HEK293T (cell line): Measurements from ENCODE around the gene ATG14.

ENCODE experiments used
- CTCF ChIA-PET: fragments of 350-600 bp; formaldehyde crosslinking; extraction: SDS; loops from one replicate; lab custom pipeline; 2021; ENCODE audit warnings: antibody characterized with exemption, inconsistent platforms; lab: Yijun Ruan, JAX
- POLR2A ChIA-PET: fragments of 350-600 bp; formaldehyde crosslinking; extraction: SDS; loops from one replicate; lab custom pipeline; 2020; ENCODE audit warnings: antibody characterized with exemption, inconsistent platforms; lab: Yijun Ruan, JAX
- DNase-seq: peaks from one replicate; pipeline ENCODE4 v3.0.0; 2012; ENCODE audit warnings: mixed read lengths; ENCODE audit errors: extremely low spot score
- ARNT ChIP-seq: fragments of 450-650 bp; IDR thresholded peaks from 2 replicates; pipeline ENCODE4 v1.6.1; 2017; ENCODE audit warnings: mild to moderate bottlenecking
- BHLHE40 ChIP-seq: fragments of 450-650 bp; IDR thresholded peaks from 2 replicates; pipeline ENCODE4 v1.6.1; 2016; ENCODE audit warnings: mild to moderate bottlenecking, moderate library complexity, borderline replicate concordance
- CTBP1 ChIP-seq: fragments of 450-650 bp; IDR thresholded peaks from 2 replicates; pipeline ENCODE4 v1.6.1; 2016; ENCODE audit warnings: borderline replicate concordance
- ELF4 ChIP-seq: fragments of 450-650 bp; IDR thresholded peaks from 2 replicates; pipeline ENCODE4 v1.6.1; 2017; ENCODE audit warnings: antibody characterized with exemption
- FOXA1 ChIP-seq: fragments of 450-650 bp; IDR thresholded peaks from 2 replicates; pipeline ENCODE4 v1.6.1; 2016; ENCODE audit warnings: mild to moderate bottlenecking
- FOXK2 ChIP-seq: fragments of 450-650 bp; IDR thresholded peaks from 2 replicates; pipeline ENCODE4 v1.6.1; 2016; ENCODE audit warnings: mild to moderate bottlenecking
- FOXM1 ChIP-seq: fragments of 450-650 bp; IDR thresholded peaks from 2 replicates; pipeline ENCODE4 v1.6.1; 2017; ENCODE audit warnings: mild to moderate bottlenecking, borderline replicate concordance
- HDGF ChIP-seq: fragments of 450-650 bp; IDR thresholded peaks from 2 replicates; pipeline ENCODE4 v1.6.1; 2017; ENCODE audit warnings: antibody characterized with exemption, borderline replicate concordance
- L3MBTL2 ChIP-seq: fragments of 450-650 bp; conservative IDR thresholded peaks from 2 replicates; pipeline ENCODE4 v1.6.1; 2016; ENCODE audit warnings: mild to moderate bottlenecking
- LEF1 ChIP-seq: fragments of 450-650 bp; IDR thresholded peaks from 2 replicates; pipeline ENCODE4 v1.6.1; 2017; ENCODE audit warnings: mild to moderate bottlenecking, borderline replicate concordance
- NFRKB ChIP-seq: fragments of 450-650 bp; IDR thresholded peaks from 2 replicates; pipeline ENCODE4 v1.6.1; 2016; ENCODE audit warnings: mild to moderate bottlenecking, moderate library complexity
- SP1 ChIP-seq: fragments of 450-650 bp; IDR thresholded peaks from 2 replicates; pipeline ENCODE4 v1.6.1; 2017
- SUZ12 ChIP-seq: fragments of 450-650 bp; IDR thresholded peaks from 2 replicates; pipeline ENCODE4 v1.6.1; 2016; ENCODE audit warnings: mild to moderate bottlenecking
- TARDBP ChIP-seq: fragments of 450-650 bp; IDR thresholded peaks from 2 replicates; pipeline ENCODE4 v1.6.1; 2016
- ZNF384 ChIP-seq: fragments of 450-650 bp; IDR thresholded peaks from 2 replicates; pipeline ENCODE4 v1.6.1; 2016
- TF ChIP-seq, protein P1 (sequence below): fragments of 450-650 bp; IDR thresholded peaks from 2 replicates; pipeline ENCODE4 v1.6.1; 2016

ATG14 gene

DNA sequence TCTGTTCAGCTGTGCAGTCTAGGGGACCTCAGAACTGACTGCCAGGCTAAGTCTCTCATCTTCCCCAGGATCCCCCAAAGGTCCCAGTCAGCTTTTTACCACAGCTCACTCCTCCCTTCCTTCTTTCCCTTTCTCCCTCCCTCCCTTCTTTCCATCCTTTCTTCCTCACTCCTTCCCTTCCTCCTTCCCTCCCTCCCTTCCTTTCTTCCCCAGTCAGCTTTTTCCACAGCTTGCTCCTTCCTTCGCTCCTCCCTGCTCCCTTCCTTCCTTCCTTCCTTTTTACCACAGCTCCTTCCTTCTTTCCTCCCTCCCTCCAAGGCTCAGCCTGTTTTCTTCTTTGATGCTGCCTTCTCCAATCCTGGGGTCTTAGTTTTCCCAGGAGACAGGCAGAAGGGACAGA lies 39.2 kb downstream of the ATG14 start:
- POLR2A ChIA-PET: no interaction called here
- TF ChIP-seq FOXM1 (no peak), HDGF (no peak), ELF4 (no peak), SP1 (no peak), CTBP1 (no peak), ARNT (no peak), ZNF384 (no peak), LEF1 (no peak), TARDBP (no peak), BHLHE40 (no peak), FOXA1 (no peak), SUZ12 (no peak), NFRKB (no peak), L3MBTL2 (no peak), FOXK2 (no peak)
- TF ChIP-seq, protein P1, sequence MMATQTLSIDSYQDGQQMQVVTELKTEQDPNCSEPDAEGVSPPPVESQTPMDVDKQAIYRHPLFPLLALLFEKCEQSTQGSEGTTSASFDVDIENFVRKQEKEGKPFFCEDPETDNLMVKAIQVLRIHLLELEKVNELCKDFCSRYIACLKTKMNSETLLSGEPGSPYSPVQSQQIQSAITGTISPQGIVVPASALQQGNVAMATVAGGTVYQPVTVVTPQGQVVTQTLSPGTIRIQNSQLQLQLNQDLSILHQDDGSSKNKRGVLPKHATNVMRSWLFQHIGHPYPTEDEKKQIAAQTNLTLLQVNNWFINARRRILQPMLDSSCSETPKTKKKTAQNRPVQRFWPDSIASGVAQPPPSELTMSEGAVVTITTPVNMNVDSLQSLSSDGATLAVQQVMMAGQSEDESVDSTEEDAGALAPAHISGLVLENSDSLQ: no peak
- DNase-seq: no peak
- CTCF ChIA-PET: interaction anchor here (1.1 kb wide), 1 partner anchor 56 kb away, joined by 3 read pairs; no protein-coding TSS in a partner anchor

DNA sequence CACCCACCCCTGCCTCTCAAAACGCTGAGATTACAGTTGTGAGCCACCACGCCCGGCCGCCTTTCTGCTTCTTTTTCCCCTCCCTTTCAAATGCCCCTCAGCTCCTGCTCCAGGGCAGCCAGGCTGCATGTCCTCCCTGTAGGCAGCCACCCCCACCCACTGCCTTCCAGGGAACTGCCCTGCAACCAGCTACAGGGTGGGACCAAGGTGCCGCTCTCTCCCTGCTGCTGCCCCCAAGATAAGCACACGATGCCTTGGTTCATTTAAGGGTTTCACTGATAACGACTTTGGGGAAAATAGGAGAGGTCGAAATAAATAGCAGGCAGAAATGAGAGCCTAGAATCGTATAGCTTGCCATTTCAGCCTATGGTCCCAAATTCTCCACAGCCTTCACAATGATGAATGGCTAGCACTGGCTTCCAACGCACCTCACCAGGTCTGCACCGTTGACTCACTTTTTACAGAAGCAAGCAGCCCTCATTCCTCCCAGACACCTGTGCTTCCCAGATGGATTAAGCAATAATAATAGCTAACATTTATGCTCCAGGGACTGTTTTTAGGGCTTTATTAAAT lies 40.7 kb downstream of the ATG14 start:
- POLR2A ChIA-PET: no interaction called here
- CTCF ChIA-PET: interaction anchor here (0.6 to 0.8 kb wide), 2 partner anchors 51 to 59 kb away, joined by 3 read pairs; no protein-coding TSS in a partner anchor
- DNase-seq: no peak
- TF ChIP-seq SP1 (no peak), ARNT (no peak), FOXK2 (no peak), SUZ12 (no peak), CTBP1 (no peak), FOXA1 (no peak), LEF1 (no peak), ZNF384 (no peak), TARDBP (no peak)
- TF ChIP-seq, protein P1: no peak

DNA sequence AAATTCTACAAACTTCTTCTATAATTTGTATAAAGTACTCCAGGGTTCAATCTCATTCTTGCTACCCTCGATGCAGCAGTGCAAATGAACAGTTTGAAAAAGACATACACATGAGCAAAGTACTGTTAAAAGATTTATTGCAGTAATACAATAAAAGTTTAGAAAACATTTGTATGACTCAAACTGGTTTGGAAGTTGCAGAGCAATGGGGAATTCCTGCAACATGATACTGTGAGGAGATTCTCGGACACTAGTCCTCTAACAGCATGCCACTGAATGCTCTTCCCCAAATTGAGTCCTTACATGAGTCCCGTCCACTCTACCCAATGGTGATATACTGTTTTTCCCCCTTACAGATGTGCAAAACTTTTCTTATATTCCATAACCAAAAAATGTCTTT lies 45.4 kb downstream of the ATG14 start:
- ChIA-PET CTCF (no interaction called here), POLR2A (no interaction called here)
- DNase-seq: no peak
- no peak for TF ChIP-seq FOXA1
- no peak for TF ChIP-seq ARNT
- TF ChIP-seq TARDBP: no peak
- no peak for TF ChIP-seq NFRKB
- TF ChIP-seq, protein P1: no peak
- no peak for TF ChIP-seq CTBP1
- TF ChIP-seq FOXK2: no peak
- no peak for TF ChIP-seq SP1
- TF ChIP-seq SUZ12: no peak
- TF ChIP-seq LEF1: no peak
- TF ChIP-seq L3MBTL2: no peak
- TF ChIP-seq BHLHE40: no peak
- no peak for TF ChIP-seq HDGF
- no peak for TF ChIP-seq ELF4
- TF ChIP-seq FOXM1: no peak
- no peak for TF ChIP-seq ZNF384

DNA sequence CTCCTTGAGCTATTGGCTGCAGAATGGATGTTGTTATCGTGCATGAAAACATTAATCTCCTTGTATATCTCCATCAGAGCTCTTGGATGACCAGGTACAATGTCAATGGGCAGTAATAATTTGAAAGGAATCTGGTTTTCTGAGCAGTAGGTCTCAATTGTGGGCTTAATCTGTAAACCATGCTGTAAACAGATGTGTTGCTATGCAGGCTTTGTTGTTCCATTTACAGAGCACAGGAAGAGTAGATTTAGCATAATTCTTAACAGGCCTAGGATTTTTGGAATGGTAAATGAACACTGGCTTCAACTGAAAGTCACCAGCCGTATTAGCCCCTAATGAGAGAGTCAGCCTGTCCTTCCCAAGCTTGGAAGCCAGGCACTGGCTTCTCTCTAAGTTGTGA lies 50.4 kb downstream of the ATG14 start:
- ChIA-PET POLR2A (no interaction called here), CTCF (no interaction called here)
- DNase-seq: no peak
- TF ChIP-seq FOXM1 (no peak), SUZ12 (no peak), HDGF (no peak), LEF1 (no peak), NFRKB (no peak), ZNF384 (no peak), L3MBTL2 (no peak), FOXA1 (no peak), FOXK2 (no peak), CTBP1 (no peak), BHLHE40 (no peak), TARDBP (no peak)
- TF ChIP-seq, protein P1: no peak

DNA sequence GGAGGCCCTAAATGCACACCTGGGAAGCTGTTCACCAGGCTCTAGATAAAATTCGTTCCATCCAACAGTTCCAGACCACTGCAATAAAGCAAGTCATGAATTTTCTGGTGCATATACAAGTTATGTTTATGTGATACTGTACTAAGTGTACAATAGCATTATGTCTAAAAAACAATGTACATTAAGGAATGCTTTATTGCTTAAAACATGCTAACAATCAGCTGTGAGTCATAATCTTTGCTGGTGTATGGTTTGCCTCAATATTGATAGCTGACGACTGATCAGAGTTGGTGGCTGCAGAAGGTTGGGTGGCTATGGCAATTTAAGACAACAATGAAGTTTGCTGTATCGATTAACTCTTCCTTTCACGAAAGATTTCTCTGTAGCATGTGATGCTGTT lies 52.3 kb downstream of the ATG14 start:
- POLR2A ChIA-PET: no interaction called here

More for the DNA sequence above, 52.3 kb downstream of the ATG14 start:
- TF ChIP-seq, protein P1: no peak
- TF ChIP-seq HDGF: no peak
- TF ChIP-seq SUZ12: no peak
- no peak for TF ChIP-seq L3MBTL2
- no peak for TF ChIP-seq FOXM1
- TF ChIP-seq ZNF384: no peak
- no peak for TF ChIP-seq CTBP1
- no peak for TF ChIP-seq ELF4
- TF ChIP-seq FOXK2: no peak
- TF ChIP-seq NFRKB: no peak
- TF ChIP-seq FOXA1: no peak
- CTCF ChIA-PET: no interaction called here
- DNase-seq: no peak
